Kasumi-1 (cell line): Measurements from ENCODE around the gene FAM156A.
"Not testable (repeated sequence)": the region's sequence is repeated elsewhere in the genome, so short reads cannot be mapped to it uniquely, and the experiment has no call there.

Source experiments
- DNase-seq, 2 experiments: peaks; one replicate each; lab custom pipeline; 2025; lab: John Stamatoyannopoulos, UW

FAM156A gene

DNA sequence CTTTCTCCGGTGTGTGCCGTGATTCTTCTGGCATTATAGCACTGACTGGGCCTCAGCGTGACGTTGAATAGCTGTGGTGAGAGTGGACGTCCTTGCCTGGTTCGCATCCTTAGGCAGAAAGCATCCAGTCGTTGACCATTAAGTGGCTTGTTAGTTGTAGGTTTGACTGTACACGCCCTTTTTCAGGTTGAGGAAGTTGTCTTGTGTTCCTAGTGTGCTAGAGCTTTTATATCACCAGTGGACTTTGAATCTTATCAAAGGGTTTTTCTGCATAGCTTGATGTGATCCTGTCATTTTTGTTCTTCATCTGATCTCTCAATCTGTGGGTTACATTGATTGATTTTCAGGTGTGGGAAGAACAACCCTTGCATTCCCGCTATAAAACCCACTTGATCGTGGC lies 52.8 kb downstream of the FAM156A start:
- not testable (repeated sequence) for DNase-seq
